ENCODE results near the gene USP28. TPM values are rescaled to one million over a fixed set of nuclear protein-coding genes. Genes with fewer than 3 reads are reported as not detected.

Gene USP28
- total RNA-seq, 1 donor from 2014 or later: 39.4 TPM

- H3K4me3 Mint-ChIP-seq: peak overlapping the region; percentile 91
- DNase-seq (ENCODE audit: low read depth, low spot score): no peak
These were observed 665 bp downstream of the USP28 start for GRCh38 chr11:113874581-113875233.

GRCh38 chr11:113874096-113874495 is 1.3 kb downstream of the USP28 start:
- H3K4me1 Mint-ChIP-seq: peaks cover 50% of the 10 kb centered on the region

More at GRCh38 chr11:113874581-113875233, 665 bp downstream of the USP28 start:
- TF ChIP-seq CTCF (conservative IDR thresholded peaks at IDR 0.05): no peak
- Mint-ChIP-seq H3K9me3 (peaks cover 7% of the 10 kb centered on the region), H3K27me3 (ENCODE audit: low read depth) (peaks cover 6% of the 10 kb centered on the region), H3K27ac (ENCODE audit: unreplicated experiment) (no peak overlapping the region), H3K36me3 (ENCODE audit: low read depth) (no peaks in the 10 kb centered on the region), H3K4me1 (peaks cover 50% of the 10 kb centered on the region)

GRCh38 chr11:113873236-113873626 is 2.1 kb downstream of the USP28 start:
- Mint-ChIP-seq H3K4me3 (peak overlapping the region; percentile 91), H3K27ac (ENCODE audit: unreplicated experiment) (no peak overlapping the region), H3K36me3 (ENCODE audit: low read depth) (peaks cover under 1% of the 10 kb centered on the region), H3K4me1 (peaks cover 53% of the 10 kb centered on the region), H3K27me3 (ENCODE audit: low read depth) (peaks cover 6% of the 10 kb centered on the region), H3K9me3 (peaks cover 2% of the 10 kb centered on the region)
- no peak for TF ChIP-seq CTCF (conservative IDR thresholded peaks at IDR 0.05)
- DNase-seq (ENCODE audit: low read depth, low spot score): no peak

More at GRCh38 chr11:113874096-113874495, 1.3 kb downstream of the USP28 start:
- Mint-ChIP-seq H3K4me3 (peak overlapping the region; percentile 91), H3K36me3 (ENCODE audit: low read depth) (no peaks in the 10 kb centered on the region), H3K27me3 (ENCODE audit: low read depth) (peaks cover 6% of the 10 kb centered on the region), H3K27ac (ENCODE audit: unreplicated experiment) (no peak overlapping the region), H3K9me3 (peaks cover 7% of the 10 kb centered on the region)
- DNase-seq (ENCODE audit: low read depth, low spot score): no peak
- TF ChIP-seq CTCF (conservative IDR thresholded peaks at IDR 0.05): no peak

- no peak for DNase-seq (ENCODE audit: low read depth, low spot score)
- H3K27me3 Mint-ChIP-seq (ENCODE audit: low read depth): peaks cover 6% of the 10 kb centered on the region
- peaks cover 49% of the 10 kb centered on the region for H3K4me1 Mint-ChIP-seq
- H3K4me3 Mint-ChIP-seq: peak overlapping the region; percentile 73
- H3K27ac Mint-ChIP-seq (ENCODE audit: unreplicated experiment): no peak overlapping the region
- no peaks in the 10 kb centered on the region for H3K9me3 Mint-ChIP-seq
- peaks cover 7% of the 10 kb centered on the region for H3K36me3 Mint-ChIP-seq (ENCODE audit: low read depth)
- no peak for TF ChIP-seq CTCF (conservative IDR thresholded peaks at IDR 0.05)
These were observed 4.0 kb downstream of the USP28 start for GRCh38 chr11:113871336-113871735.

GRCh38 chr11:113867843-113868503 is 7.4 kb downstream of the USP28 start:
- Mint-ChIP-seq H3K4me1 (peaks cover 31% of the 10 kb centered on the region), H3K27ac (ENCODE audit: unreplicated experiment) (peak overlapping the region; percentile 81), H3K36me3 (ENCODE audit: low read depth) (peaks cover 21% of the 10 kb centered on the region), H3K4me3 (no peak overlapping the region), H3K27me3 (ENCODE audit: low read depth) (no peaks in the 10 kb centered on the region), H3K9me3 (no peaks in the 10 kb centered on the region)
- no peak for TF ChIP-seq CTCF (conservative IDR thresholded peaks at IDR 0.05)
- DNase-seq (ENCODE audit: low read depth, low spot score): no peak
